Occipital lobe (tissue), 2 donors: Measurements from ENCODE around the gene GANAB. TPM values are rescaled to one million over a fixed set of nuclear protein-coding genes. Genes with fewer than 3 reads are reported as not detected.

Source experiments
- small RNA-seq: library from RNA; depleted of rRNA; stranded (forward); fragments of <200 nt; gene quantifications from one replicate; pipeline ENCODE3, GENCODE V24; 2014
- total RNA-seq: library from RNA; depleted of rRNA; stranded (reverse); fragments of >200 nt; gene quantifications from one replicate; pipeline ENCODE4 v1.2.3, GENCODE V29; 2014

Gene GANAB
- total RNA-seq, 1 donor from 2014 or later: 61.8 TPM

Small RNAs within 50 kb of the gene (small RNA-seq; reads per million reads assigned to genes)
- gene AP001458.1: not detected
- gene SNORA57: not detected

Other genes with a start within 250 kb of the GANAB start
- gene SCGB1A1, start 227.6 kb downstream of the GANAB start, total RNA-seq: not detected
- 18.6 TPM for gene AHNAK, start 99.8 kb downstream of the GANAB start, total RNA-seq
- 1,633 TPM for gene EEF1G, start 72.7 kb downstream of the GANAB start, total RNA-seq
- 4.5 TPM for gene TUT1, start 55.1 kb downstream of the GANAB start, total RNA-seq
- gene MTA2, start 44.7 kb downstream of the GANAB start, total RNA-seq: 129 TPM
- gene EML3, start 33.8 kb downstream of the GANAB start, total RNA-seq: 4.5 TPM
- 3.1 TPM for gene ROM1, start 33.4 kb downstream of the GANAB start, total RNA-seq
- gene B3GAT3, start 24.6 kb downstream of the GANAB start, total RNA-seq: 21.4 TPM
- 20.3 TPM for gene INTS5, start 6.7 kb upstream of the GANAB start, total RNA-seq
- gene C11orf98, start 18.6 kb upstream of the GANAB start, total RNA-seq: 23.7 TPM
- 11.5 TPM for gene CSKMT, start 18.7 kb upstream of the GANAB start, total RNA-seq
- gene UQCC3, start 25.1 kb upstream of the GANAB start, total RNA-seq: 6.9 TPM
- 0.94 TPM for gene LBHD1, start 25.7 kb upstream of the GANAB start, total RNA-seq
- 91.4 TPM for gene UBXN1, start 32.5 kb upstream of the GANAB start, total RNA-seq
- 0.16 TPM for gene LRRN4CL, start 42.9 kb upstream of the GANAB start, total RNA-seq
- 133 TPM for gene BSCL2, start 60.8 kb upstream of the GANAB start, total RNA-seq
- gene GNG3, start 61.1 kb upstream of the GANAB start, total RNA-seq: 20.0 TPM
- 17.0 TPM for gene HNRNPUL2, start 80.8 kb upstream of the GANAB start, total RNA-seq
- 23.7 TPM for gene TTC9C, start 81.9 kb upstream of the GANAB start, total RNA-seq
- gene ZBTB3, start 107.5 kb upstream of the GANAB start, total RNA-seq: 20.1 TPM
- gene POLR2G, start 115.0 kb upstream of the GANAB start, total RNA-seq: 47.1 TPM
- gene TAF6L, start 124.8 kb upstream of the GANAB start, total RNA-seq: 17.2 TPM
- gene TMEM179B, start 140.8 kb upstream of the GANAB start, total RNA-seq: 20.9 TPM
- gene TMEM223, start 145.4 kb upstream of the GANAB start, total RNA-seq: 15.9 TPM
- gene NXF1, start 158.8 kb upstream of the GANAB start, total RNA-seq: 13.1 TPM
- gene STX5, start 185.4 kb upstream of the GANAB start, total RNA-seq: 32.8 TPM
- gene TEX54, start 186.2 kb upstream of the GANAB start, total RNA-seq: not detected
- 47.9 TPM for gene WDR74, start 193.0 kb upstream of the GANAB start, total RNA-seq
- 87.3 TPM for gene SLC3A2, start 234.3 kb upstream of the GANAB start, total RNA-seq